ENCODE results near the gene CTIF.

The CTIF gene

GRCh38 chr18:48884771-48885170 is 345.9 kb downstream of the CTIF start:
- Histone ChIP-seq H3K36me3 (ENCODE audit: control insufficient read depth in 4 of 4, insufficient read depth in 4 of 4, low read length in 3 of 4) (no peaks in the 10 kb centered on the region), H3K4me3 (ENCODE audit: control insufficient read depth in 1 of 7, extremely low read depth in 1 of 7, insufficient read depth in 4 of 7, low read depth in 2 of 7, low read length in 6 of 7) (no peak overlapping the region), H3K4me1 (ENCODE audit: control extremely low read depth in 1 of 4, control insufficient read depth in 4 of 4, insufficient read depth in 4 of 4, low read length in 3 of 4) (peaks cover 0 to 10% (median 0%) of the 10 kb centered on the region in 4 experiments), H3K9me3 (ENCODE audit: control extremely low read depth in 1 of 5, control insufficient read depth in 4 of 5, insufficient read depth in 2 of 5, low read depth in 1 of 5, low read length in 4 of 5) (no peaks in the 10 kb centered on the region), H3K27me3 (replicated peaks in 2 of 5; ENCODE audit: control insufficient read depth in 4 of 5, insufficient read depth in 5 of 5, low read length in 4 of 5) (no peaks in the 10 kb centered on the region), H3K27ac (ENCODE audit: insufficient read depth in 1 of 2, low read depth in 1 of 2, low read length in 2 of 2, poor library complexity in 1 of 2, severe bottlenecking in 2 of 2) (no peak overlapping the region)
- CTCF ChIA-PET: interaction anchor here (1.4 kb wide), 1 partner anchor 16 kb away, joined by 3 read pairs; no protein-coding TSS in a partner anchor
- no peak for DNase-seq
- WGBS (ENCODE audit: insufficient coverage): 98% methylated on average over 4 of the region's 4 CpGs
- POLR2A ChIA-PET: no interaction called here

GRCh38 chr18:48885266-48885923 is 346.6 kb downstream of the CTIF start:
- DNase-seq: no peak
- H3K4me1 ChIP-seq (ENCODE audit: control extremely low read depth in 1 of 4, control insufficient read depth in 4 of 4, insufficient read depth in 4 of 4, low read length in 3 of 4): peaks cover 0 to 7% (median 0%) of the 10 kb centered on the region in 4 experiments
- H3K36me3 ChIP-seq (ENCODE audit: control insufficient read depth in 4 of 4, insufficient read depth in 4 of 4, low read length in 3 of 4): no peaks in the 10 kb centered on the region
- CTCF ChIA-PET: interaction anchor here (1.4 kb wide), 1 partner anchor 15 kb away, joined by 3 read pairs; no protein-coding TSS in a partner anchor
- H3K27me3 ChIP-seq (replicated peaks in 2 of 5; ENCODE audit: control insufficient read depth in 4 of 5, insufficient read depth in 5 of 5, low read length in 4 of 5): no peaks in the 10 kb centered on the region
- no peaks in the 10 kb centered on the region for H3K9me3 ChIP-seq (ENCODE audit: control extremely low read depth in 1 of 5, control insufficient read depth in 4 of 5, insufficient read depth in 2 of 5, low read depth in 1 of 5, low read length in 4 of 5)
- H3K27ac ChIP-seq (ENCODE audit: insufficient read depth in 1 of 2, low read depth in 1 of 2, low read length in 2 of 2, poor library complexity in 1 of 2, severe bottlenecking in 2 of 2): no peak overlapping the region
- H3K4me3 ChIP-seq (ENCODE audit: control insufficient read depth in 1 of 7, extremely low read depth in 1 of 7, insufficient read depth in 4 of 7, low read depth in 2 of 7, low read length in 6 of 7): no peak overlapping the region
- 93% methylated on average over 6 of the region's 11 CpGs for WGBS (ENCODE audit: insufficient coverage)
- POLR2A ChIA-PET: interaction anchor here (0.5 kb wide), 1 partner anchor 392 kb away, joined by 3 read pairs; no protein-coding TSS in a partner anchor

- Histone ChIP-seq H3K9me3 (ENCODE audit: control extremely low read depth in 1 of 5, control insufficient read depth in 4 of 5, insufficient read depth in 2 of 5, low read depth in 1 of 5, low read length in 4 of 5) (no peaks in the 10 kb centered on the region), H3K4me1 (ENCODE audit: control extremely low read depth in 1 of 4, control insufficient read depth in 4 of 4, insufficient read depth in 4 of 4, low read length in 3 of 4) (peaks cover 0 to 6% (median 0%) of the 10 kb centered on the region in 4 experiments), H3K4me3 (ENCODE audit: control insufficient read depth in 1 of 7, extremely low read depth in 1 of 7, insufficient read depth in 4 of 7, low read depth in 2 of 7, low read length in 6 of 7) (no peak overlapping the region), H3K36me3 (ENCODE audit: control insufficient read depth in 4 of 4, insufficient read depth in 4 of 4, low read length in 3 of 4) (no peaks in the 10 kb centered on the region), H3K27ac (ENCODE audit: insufficient read depth in 1 of 2, low read depth in 1 of 2, low read length in 2 of 2, poor library complexity in 1 of 2, severe bottlenecking in 2 of 2) (no peak overlapping the region), H3K27me3 (replicated peaks in 2 of 5; ENCODE audit: control insufficient read depth in 4 of 5, insufficient read depth in 5 of 5, low read length in 4 of 5) (no peaks in the 10 kb centered on the region)
- WGBS (ENCODE audit: insufficient coverage): 98% methylated on average over 7 of the region's 7 CpGs
- POLR2A ChIA-PET: interaction anchor here (0.5 kb wide), 1 partner anchor 393 kb away, joined by 3 read pairs; no protein-coding TSS in a partner anchor
- CTCF ChIA-PET: no interaction called here
- DNase-seq: no peak
Measured at GRCh38 chr18:48885924-48886400, 347.1 kb downstream of the CTIF start.

GRCh38 chr18:48886520-48887293 is 347.9 kb downstream of the CTIF start:
- H3K9me3 ChIP-seq (ENCODE audit: control extremely low read depth in 1 of 5, control insufficient read depth in 4 of 5, insufficient read depth in 2 of 5, low read depth in 1 of 5, low read length in 4 of 5): no peaks in the 10 kb centered on the region
- ChIA-PET CTCF (no interaction called here), POLR2A (no interaction called here)
- DNase-seq: no peak
- H3K27ac ChIP-seq (ENCODE audit: insufficient read depth in 1 of 2, low read depth in 1 of 2, low read length in 2 of 2, poor library complexity in 1 of 2, severe bottlenecking in 2 of 2): no peak overlapping the region
- no peaks in the 10 kb centered on the region for H3K36me3 ChIP-seq (ENCODE audit: control insufficient read depth in 4 of 4, insufficient read depth in 4 of 4, low read length in 3 of 4)
- no peak overlapping the region for H3K4me3 ChIP-seq (ENCODE audit: control insufficient read depth in 1 of 7, extremely low read depth in 1 of 7, insufficient read depth in 4 of 7, low read depth in 2 of 7, low read length in 6 of 7)
- no peaks in the 10 kb centered on the region for H3K27me3 ChIP-seq (replicated peaks in 2 of 5; ENCODE audit: control insufficient read depth in 4 of 5, insufficient read depth in 5 of 5, low read length in 4 of 5)
- H3K4me1 ChIP-seq (ENCODE audit: control extremely low read depth in 1 of 4, control insufficient read depth in 4 of 4, insufficient read depth in 4 of 4, low read length in 3 of 4): peaks cover 0 to 6% (median 0%) of the 10 kb centered on the region in 4 experiments
- WGBS (ENCODE audit: insufficient coverage): 93% methylated on average over 7 of the region's 8 CpGs

- H3K27ac ChIP-seq (ENCODE audit: insufficient read depth in 1 of 2, low read depth in 1 of 2, low read length in 2 of 2, poor library complexity in 1 of 2, severe bottlenecking in 2 of 2): no peak overlapping the region
- WGBS (ENCODE audit: insufficient coverage): 98% methylated on average over 10 of the region's 12 CpGs
- no peak for DNase-seq
- H3K4me1 ChIP-seq (ENCODE audit: control extremely low read depth in 1 of 4, control insufficient read depth in 4 of 4, insufficient read depth in 4 of 4, low read length in 3 of 4): peaks cover 0 to 6% (median 0%) of the 10 kb centered on the region in 4 experiments
- POLR2A ChIA-PET: no interaction called here
- no peak overlapping the region for H3K4me3 ChIP-seq (ENCODE audit: control insufficient read depth in 1 of 7, extremely low read depth in 1 of 7, insufficient read depth in 4 of 7, low read depth in 2 of 7, low read length in 6 of 7)
- no peaks in the 10 kb centered on the region for H3K36me3 ChIP-seq (ENCODE audit: control insufficient read depth in 4 of 4, insufficient read depth in 4 of 4, low read length in 3 of 4)
- CTCF ChIA-PET: no interaction called here
- H3K9me3 ChIP-seq (ENCODE audit: control extremely low read depth in 1 of 5, control insufficient read depth in 4 of 5, insufficient read depth in 2 of 5, low read depth in 1 of 5, low read length in 4 of 5): no peaks in the 10 kb centered on the region
- no peaks in the 10 kb centered on the region for H3K27me3 ChIP-seq (replicated peaks in 2 of 5; ENCODE audit: control insufficient read depth in 4 of 5, insufficient read depth in 5 of 5, low read length in 4 of 5)
Measured at GRCh38 chr18:48887294-48887904, 348.6 kb downstream of the CTIF start.

- no peaks in the 10 kb centered on the region for H3K27me3 ChIP-seq (replicated peaks in 2 of 5; ENCODE audit: control insufficient read depth in 4 of 5, insufficient read depth in 5 of 5, low read length in 4 of 5)
- POLR2A ChIA-PET: no interaction called here
- H3K4me1 ChIP-seq (ENCODE audit: control extremely low read depth in 1 of 4, control insufficient read depth in 4 of 4, insufficient read depth in 4 of 4, low read length in 3 of 4): peaks cover 0 to 6% (median 0%) of the 10 kb centered on the region in 4 experiments
- CTCF ChIA-PET: no interaction called here
- no peak for DNase-seq
- no peaks in the 10 kb centered on the region for H3K36me3 ChIP-seq (ENCODE audit: control insufficient read depth in 4 of 4, insufficient read depth in 4 of 4, low read length in 3 of 4)
- H3K4me3 ChIP-seq (ENCODE audit: control insufficient read depth in 1 of 7, extremely low read depth in 1 of 7, insufficient read depth in 4 of 7, low read depth in 2 of 7, low read length in 6 of 7): no peak overlapping the region
- no peak overlapping the region for H3K27ac ChIP-seq (ENCODE audit: insufficient read depth in 1 of 2, low read depth in 1 of 2, low read length in 2 of 2, poor library complexity in 1 of 2, severe bottlenecking in 2 of 2)
- WGBS (ENCODE audit: insufficient coverage): 97% methylated on average over 14 of the region's 18 CpGs
- H3K9me3 ChIP-seq (ENCODE audit: control extremely low read depth in 1 of 5, control insufficient read depth in 4 of 5, insufficient read depth in 2 of 5, low read depth in 1 of 5, low read length in 4 of 5): no peaks in the 10 kb centered on the region
Measured at GRCh38 chr18:48887905-48888772, 349.3 kb downstream of the CTIF start.
